Measurements from ENCODE around the gene PCDH19. TPM values are rescaled to one million over a fixed set of nuclear protein-coding genes. Genes with fewer than 3 reads are reported as not detected.

PCDH19 gene
- total RNA-seq, 4 donors from 2014 or later, result 5.5 to 8.8 (median 6.0) TPM

- no peak overlapping the region for H3K27ac ChIP-seq
- H3K27me3 ChIP-seq, result peaks cover 0 to 7% of the 10 kb centered on the region in 2 donors
- no peaks in the 10 kb centered on the region for H3K4me1 ChIP-seq
- H3K9me3 ChIP-seq, result no peaks in the 10 kb centered on the region
- H3K4me3 ChIP-seq, result no peak overlapping the region
- no peak for TF ChIP-seq EP300 (IDR thresholded peaks at IDR 0.05)
- TF ChIP-seq POLR2A (IDR thresholded peaks at IDR 0.05), result no peak
- no peak for TF ChIP-seq CTCF (IDR thresholded peaks at IDR 0.05)
- H3K36me3 ChIP-seq, result no peaks in the 10 kb centered on the region
- WGBS, 2 donors, result 44 to 87% methylated on average over 5 of the region's 5 CpGs
- no peak for DNase-seq (ENCODE audit: low spot score in 2 of 2)
Measured at GRCh38 chrX:100350704-100351489, 59.2 kb downstream of the PCDH19 start.

- TF ChIP-seq EP300 (IDR thresholded peaks at IDR 0.05), result no peak
- TF ChIP-seq CTCF (IDR thresholded peaks at IDR 0.05), result no peak
- TF ChIP-seq POLR2A (IDR thresholded peaks at IDR 0.05), result no peak
- H3K27me3 ChIP-seq, result peaks cover 0 to 12% of the 10 kb centered on the region in 2 donors
- no peak overlapping the region for H3K4me3 ChIP-seq
- H3K36me3 ChIP-seq, result no peaks in the 10 kb centered on the region
- H3K4me1 ChIP-seq, result no peaks in the 10 kb centered on the region
- no peak overlapping the region for H3K27ac ChIP-seq
- DNase-seq (ENCODE audit: low spot score in 2 of 2), result no peak
- H3K9me3 ChIP-seq, result no peaks in the 10 kb centered on the region
Measured at GRCh38 chrX:100349391-100349790, 60.7 kb downstream of the PCDH19 start.

- Histone ChIP-seq H3K27me3 (peaks cover 0 to 7% of the 10 kb centered on the region in 2 donors), H3K4me3 (no peak overlapping the region), H3K27ac (no peak overlapping the region), H3K4me1 (no peaks in the 10 kb centered on the region), H3K9me3 (no peaks in the 10 kb centered on the region), H3K36me3 (no peaks in the 10 kb centered on the region)
- WGBS, 2 donors, result 57 to 66% methylated on average over 4 of the region's 4 CpGs
- TF ChIP-seq POLR2A (IDR thresholded peaks at IDR 0.05), result no peak
- TF ChIP-seq CTCF (IDR thresholded peaks at IDR 0.05), result no peak
- TF ChIP-seq EP300 (IDR thresholded peaks at IDR 0.05), result no peak
- no peak for DNase-seq (ENCODE audit: low spot score in 2 of 2)
Measured at GRCh38 chrX:100341142-100341510, 68.9 kb downstream of the PCDH19 start.

- Histone ChIP-seq H3K9me3 (no peaks in the 10 kb centered on the region), H3K36me3 (no peaks in the 10 kb centered on the region), H3K4me3 (no peak overlapping the region), H3K4me1 (no peaks in the 10 kb centered on the region), H3K27me3 (peaks cover 0 to 7% of the 10 kb centered on the region in 2 donors), H3K27ac (no peak overlapping the region)
- DNase-seq (ENCODE audit: low spot score in 2 of 2), result no peak
- TF ChIP-seq CTCF (IDR thresholded peaks at IDR 0.05) (no peak), POLR2A (IDR thresholded peaks at IDR 0.05) (no peak), EP300 (IDR thresholded peaks at IDR 0.05) (no peak)
Measured at GRCh38 chrX:100340491-100341141, 69.5 kb downstream of the PCDH19 start.

- H3K4me1 ChIP-seq, result no peaks in the 10 kb centered on the region
- no peak overlapping the region for H3K27ac ChIP-seq
- DNase-seq (ENCODE audit: low spot score in 2 of 2), result no peak
- no peaks in the 10 kb centered on the region for H3K36me3 ChIP-seq
- TF ChIP-seq CTCF (IDR thresholded peaks at IDR 0.05), result no peak
- no peak for TF ChIP-seq POLR2A (IDR thresholded peaks at IDR 0.05)
- peaks cover 0 to 7% of the 10 kb centered on the region in 2 donors for H3K27me3 ChIP-seq
- H3K4me3 ChIP-seq, result no peak overlapping the region
- H3K9me3 ChIP-seq, result no peaks in the 10 kb centered on the region
- 61 to 65% methylated on average over 6 of the region's 6 CpGs for WGBS, 2 donors
Measured at GRCh38 chrX:100328351-100328750, 81.7 kb downstream of the PCDH19 start.

Measured in tibial nerve (tissue), 4 donors.